DMS79 (cell line): ENCODE measurements around the gene UBTF.

Experiments
- DNase-seq: peaks from one replicate; lab custom pipeline; 2025; lab: John Stamatoyannopoulos, UW

Gene UBTF

DNA sequence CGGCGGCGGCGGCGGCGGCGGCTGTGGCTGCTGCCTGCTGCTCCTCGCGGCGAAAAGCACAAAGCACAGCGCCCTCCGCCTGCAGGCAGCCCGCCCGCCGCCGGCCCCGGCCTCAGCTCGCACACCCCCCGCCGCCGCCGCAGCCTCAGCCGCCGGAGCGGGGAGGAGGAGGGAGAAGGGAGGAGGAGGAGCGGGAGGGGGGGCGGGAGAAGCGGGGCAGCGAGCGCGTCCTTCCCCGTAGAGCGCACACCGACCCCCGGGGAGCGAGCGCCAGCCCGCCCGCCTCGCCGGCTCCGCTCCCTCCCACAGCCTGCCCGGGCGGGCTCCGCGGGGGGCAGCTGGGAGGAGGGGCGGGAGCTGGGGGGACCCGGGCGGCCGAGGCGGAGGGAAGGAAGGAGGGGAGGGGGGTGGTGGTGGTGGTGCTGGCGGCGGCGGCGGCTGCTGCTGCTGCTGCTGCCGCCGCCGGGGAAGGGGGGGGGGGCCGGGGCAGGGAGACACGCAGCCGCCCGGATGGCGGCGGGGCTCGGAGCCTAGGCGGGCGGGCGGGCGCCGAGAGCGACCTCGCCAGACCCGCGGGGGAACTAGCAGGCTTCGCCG is at the start of gene UBTF:
Gene UBTF, minus strand, starts transcription at position 60 of the 597 bp plus-strand sequence. CDS start 1,446 bp downstream, outside the sequence.
- peak; percentile 20 for DNase-seq

- DNase-seq: no peak
These were observed 49.4 kb upstream of the UBTF start for GRCh38 chr17:44268709-44269534.

DNA sequence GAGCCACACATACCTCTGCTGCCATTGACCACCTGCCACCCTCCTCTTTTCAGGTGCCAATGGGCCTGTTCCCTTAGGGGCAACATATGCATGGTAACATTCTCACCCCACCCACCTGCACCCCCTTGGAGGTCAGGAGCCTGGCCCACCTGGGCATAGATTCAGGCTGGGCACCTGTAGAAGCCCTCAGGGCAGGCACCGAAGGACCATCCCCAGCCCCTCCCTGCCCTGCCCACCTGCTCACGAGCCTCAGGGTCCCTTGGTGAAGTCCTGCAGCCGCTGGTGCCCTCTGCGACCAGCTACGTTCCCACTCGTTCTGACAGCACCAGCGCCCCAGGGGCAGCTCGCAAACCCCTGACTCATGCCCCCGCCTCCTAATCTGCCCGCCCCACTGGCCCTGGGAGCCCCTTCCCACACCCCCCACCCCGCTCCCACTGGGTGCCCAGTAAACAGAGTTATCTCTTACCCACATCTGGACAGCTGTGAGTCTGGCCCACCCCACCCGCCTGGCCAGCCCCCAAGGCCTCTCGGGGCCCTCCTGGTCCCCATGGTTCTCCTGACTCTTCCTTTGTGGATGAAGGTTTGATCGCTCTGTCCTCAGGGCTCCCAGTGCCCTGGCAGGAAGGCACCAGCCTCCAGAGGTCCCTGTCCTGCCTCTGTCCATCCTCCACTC is 48.5 kb upstream of the UBTF start, which contains the start of gene SLC4A1:
Gene SLC4A1, minus strand, starts transcription at position 318 of the 673 bp plus-strand sequence. CDS start 5,269 bp downstream, outside the sequence.
- no peak for DNase-seq

DNA sequence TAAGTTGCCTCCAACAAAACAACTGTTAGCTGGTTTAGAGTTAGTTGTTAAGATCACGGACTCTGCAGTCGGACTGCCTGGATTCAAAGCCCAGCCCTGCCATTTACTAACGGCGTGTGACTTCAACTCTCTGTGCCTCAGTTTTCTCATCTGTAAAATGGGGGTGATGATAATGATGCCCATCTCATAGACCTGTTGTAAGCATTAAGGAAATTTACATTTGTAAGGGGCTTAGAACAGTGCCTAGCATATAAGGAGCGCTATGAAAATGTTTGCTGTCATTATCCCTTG is 47.6 kb upstream of the UBTF start:
- DNase-seq: no peak

- DNase-seq: no peak
These were observed 47.1 kb upstream of the UBTF start for GRCh38 chr17:44266402-44267164.

- DNase-seq: no peak
These were observed 43.9 kb upstream of the UBTF start for GRCh38 chr17:44263345-44263902.

GRCh38 chr17:44262654-44263225 is 43.3 kb upstream of the UBTF start:
- DNase-seq: no peak

GRCh38 chr17:44260296-44260695 is 40.8 kb upstream of the UBTF start:
- DNase-seq: no peak

DNA sequence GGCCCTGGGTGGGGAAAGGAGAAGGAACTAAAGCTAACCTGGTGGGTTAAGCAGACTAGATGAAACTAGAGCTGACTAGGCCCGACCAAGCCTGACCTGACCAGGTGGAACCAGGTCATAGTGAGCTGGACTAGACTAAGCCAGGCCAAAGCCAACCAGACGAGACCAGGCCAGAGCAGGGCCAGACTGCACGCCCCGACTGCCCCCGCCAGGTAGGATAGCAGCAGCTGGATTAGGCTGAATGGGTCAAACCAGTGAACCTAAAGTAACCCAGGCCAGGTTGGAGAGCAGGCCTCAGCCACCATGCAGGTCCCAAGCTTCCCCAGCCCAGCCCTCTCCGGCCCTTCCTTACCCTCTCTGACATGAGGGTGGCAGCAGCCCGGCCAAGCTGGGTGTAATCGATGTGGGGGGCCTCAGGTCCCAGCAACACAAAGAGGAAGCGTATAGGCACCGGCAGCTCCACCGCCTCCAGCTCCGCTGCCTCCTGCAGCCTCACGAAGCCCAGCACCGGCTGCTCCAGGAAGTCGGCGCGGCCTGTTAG is 39.4 kb upstream of the UBTF start:
- no peak for DNase-seq

DNA sequence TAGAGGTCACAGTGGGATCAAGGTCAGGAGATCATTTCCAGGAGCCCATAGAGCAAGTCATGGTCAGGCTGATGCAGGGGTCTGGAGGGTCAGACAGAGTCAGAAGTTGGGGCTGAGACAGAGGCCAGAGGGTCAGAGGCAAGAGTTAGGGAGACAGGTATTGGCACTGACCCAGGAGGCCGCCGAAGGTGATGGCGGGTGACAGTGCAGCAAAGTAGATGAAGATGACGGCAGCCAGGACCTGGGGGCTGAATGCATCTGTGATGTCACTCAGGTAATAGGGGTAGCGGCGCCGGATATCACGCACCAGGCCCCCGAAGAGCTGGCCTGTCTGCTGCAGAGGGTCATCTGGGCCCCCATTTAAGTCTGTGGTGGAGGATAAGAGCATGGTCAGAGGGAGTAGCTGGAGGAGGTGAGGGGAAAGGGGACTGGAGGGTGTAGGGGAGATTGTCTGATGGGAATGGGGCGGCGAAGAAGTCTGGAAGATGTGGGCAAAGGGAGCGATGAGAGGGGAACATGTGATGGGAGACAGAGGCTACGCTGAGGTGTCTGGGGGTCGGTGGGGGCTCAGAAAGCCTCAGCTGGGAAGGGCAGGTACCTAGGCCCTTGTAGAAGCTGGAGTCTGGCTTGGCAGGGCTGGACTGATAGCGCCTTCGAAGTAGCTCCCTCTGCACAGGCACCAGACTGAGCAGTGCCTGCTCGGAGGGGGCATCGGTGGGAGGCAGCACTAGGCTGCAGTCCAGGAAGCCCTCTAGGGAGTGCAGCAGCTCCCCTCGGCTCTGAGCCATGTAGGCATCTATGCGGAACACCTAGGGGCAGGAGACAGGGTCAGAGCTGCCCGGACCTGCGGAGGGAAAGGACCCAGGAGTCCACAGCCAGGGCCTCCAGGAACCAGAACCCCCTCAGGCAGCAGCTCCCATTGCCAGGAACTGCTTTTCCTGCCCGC is 38.6 kb upstream of the UBTF start:
- DNase-seq: no peak

DNA sequence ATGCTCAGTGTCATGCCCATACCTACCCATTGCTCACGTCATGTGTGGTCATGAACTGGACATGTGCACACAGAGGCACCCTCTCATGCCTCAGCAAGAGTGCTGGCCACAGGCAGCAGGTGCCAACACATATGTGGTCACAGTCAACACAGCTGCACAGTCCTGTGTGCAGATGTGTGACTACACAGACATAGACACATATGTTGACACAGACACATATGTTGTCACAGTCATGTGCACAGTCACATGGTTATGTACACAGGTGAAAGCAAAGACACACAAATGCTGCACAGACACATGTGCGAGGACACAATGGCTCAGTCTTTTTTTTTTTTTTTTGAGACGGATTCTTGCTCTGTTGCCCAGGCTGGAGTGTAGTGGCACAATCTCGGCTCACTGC is 37.2 kb upstream of the UBTF start:
- no peak for DNase-seq

GRCh38 chr17:44255915-44256314 is 36.4 kb upstream of the UBTF start:
- DNase-seq: no peak

DNA sequence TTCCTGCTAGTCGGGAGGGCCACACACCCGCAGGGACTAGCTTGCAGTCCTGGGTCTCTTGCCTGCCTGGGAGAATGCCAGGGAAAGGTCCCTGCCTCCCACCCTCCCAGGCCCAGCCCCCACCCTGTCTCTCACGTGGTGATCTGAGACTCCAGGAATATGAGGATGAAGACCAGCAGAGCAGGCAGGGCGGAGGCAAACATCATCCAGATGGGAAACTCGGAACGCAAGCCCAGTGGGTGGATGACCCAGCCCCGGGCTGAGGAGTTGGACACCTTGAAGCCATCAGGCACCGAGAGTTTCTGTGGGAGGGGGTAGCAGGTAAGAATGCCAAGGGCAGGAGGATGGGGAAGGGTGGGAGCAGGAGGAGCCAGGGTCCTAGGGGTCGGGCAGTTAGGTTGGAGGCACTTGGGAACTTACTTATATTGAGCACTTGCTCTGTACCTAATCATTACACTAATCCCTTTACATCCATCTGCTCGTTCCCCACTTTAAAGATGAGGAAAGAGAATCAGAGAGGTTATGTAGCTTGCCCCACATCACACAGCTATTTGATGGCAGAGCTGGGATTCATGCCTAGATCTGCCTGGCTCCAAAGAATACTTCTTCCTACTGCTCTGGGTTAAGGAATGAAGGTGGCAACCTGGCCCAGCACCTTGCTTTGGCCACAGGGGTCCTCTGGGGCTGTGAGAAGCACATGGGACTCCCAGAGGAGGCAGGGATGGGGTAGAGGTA is 35.1 kb upstream of the UBTF start:
- no peak for DNase-seq

DNA sequence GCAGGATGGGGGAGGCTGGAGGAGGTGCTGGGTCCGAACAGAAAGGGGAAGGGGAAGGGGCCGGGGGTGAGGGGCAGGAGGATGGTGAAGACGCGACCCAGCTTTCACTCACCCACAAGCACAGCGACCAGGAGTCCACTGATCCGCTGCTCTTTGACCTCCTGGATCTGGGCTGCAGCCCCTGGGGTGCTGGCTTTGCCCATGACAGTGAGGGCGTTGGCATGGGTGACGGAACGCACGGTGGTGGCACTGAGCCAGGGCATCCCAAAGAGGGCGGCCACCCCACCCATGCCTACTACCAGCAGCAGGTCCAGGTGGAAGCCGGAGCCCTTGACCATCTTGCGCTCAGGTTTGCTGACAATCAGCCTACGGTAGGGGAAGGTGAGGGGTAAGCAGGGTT is 33.5 kb upstream of the UBTF start:
- no peak for DNase-seq

DNA sequence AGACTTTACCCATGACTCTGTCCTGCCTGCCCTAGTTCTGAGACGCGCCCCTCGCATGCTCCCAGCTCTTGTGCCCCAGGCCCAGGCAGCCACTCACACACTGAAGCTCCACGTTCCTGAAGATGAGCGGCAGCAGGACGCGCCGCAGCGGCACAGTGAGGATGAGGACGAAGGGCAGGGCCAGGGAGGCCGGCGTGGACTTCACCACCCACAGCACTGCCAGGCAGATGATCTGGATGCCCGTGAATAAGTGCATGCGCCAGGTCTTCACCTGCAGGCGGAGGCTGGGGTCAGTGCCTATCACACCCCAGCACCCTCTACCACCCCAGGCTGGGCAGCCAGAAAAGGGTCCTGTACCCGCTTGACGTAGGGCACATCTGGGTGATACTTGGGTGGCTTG is 31.6 kb upstream of the UBTF start:
- no peak for DNase-seq

DNA sequence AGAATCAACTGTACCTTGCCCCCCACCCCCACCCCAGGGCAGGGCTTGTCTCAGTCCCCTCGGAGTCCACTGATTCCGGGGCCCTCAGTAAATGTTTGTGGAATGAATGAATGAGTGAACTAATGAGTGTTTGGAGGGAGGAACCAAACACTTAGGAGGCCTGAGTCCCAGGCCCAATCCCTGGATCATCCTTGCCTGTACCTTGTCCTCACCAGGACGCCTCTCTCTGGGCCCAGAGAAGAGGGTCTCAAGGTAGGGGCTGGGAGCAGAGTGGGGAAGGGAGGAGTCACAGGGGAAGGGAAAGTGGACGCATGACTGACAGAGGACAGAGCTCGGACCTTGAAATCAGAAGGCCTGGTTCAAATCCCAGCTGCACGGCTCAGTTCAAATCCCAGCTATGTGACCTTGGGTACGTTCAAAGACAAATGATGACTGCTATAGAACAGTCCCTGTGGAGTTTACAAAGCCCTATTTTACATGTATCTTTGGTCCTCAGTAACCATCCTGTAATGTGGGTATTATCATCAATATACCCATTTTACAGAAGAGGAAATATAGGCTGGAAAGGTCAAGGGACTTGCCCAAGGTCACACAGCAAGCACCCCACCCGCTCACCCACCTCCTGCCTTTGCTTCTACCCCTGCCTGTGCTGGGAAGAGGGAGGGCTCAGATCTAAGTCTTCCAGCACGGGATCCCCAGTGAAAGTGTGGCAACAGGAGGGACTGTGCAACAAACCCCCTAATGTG is 30.2 kb upstream of the UBTF start:
- DNase-seq: no peak

GRCh38 chr17:44247876-44248736 is 28.6 kb upstream of the UBTF start:
- no peak for DNase-seq

DNA sequence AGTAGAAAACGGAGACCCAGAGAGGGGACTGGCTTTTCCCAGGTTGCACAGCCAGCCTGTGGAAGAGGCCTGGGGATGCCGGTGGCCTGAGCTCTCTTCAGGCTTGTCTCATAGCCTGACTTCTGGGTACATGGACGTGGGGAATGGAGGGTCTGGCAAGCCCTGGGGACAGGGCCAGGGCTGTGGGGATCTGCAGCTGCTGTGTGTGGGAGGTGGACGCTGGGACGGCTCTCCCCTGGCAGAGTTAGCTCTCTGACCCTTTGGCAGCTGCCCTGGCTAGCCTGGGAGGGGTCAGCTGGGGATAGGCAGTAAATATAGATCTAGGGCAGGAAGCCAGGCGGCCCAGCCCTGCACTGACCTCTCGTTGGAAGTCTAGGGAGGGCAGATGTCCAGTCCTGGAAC is 28.0 kb upstream of the UBTF start:
- no peak for DNase-seq
